Endothelial cell of umbilical vein (primary cell): ENCODE data around the gene ZMIZ1. TPM values are rescaled to one million over a fixed set of nuclear protein-coding genes. Genes with fewer than 3 reads are reported as not detected.

Experiments
- BruUV-seq: library from RNA; stranded (reverse); fragments of 400-500 nt; replicated peaks from 2 replicates; lab custom pipeline; 2021; lab: Mats Ljungman, UMichigan
- CTCF ChIA-PET: fragments of 300-600, 350-600 bp; sonication (Branson Sonifier 250); formaldehyde crosslinking; loops from one replicate; lab custom pipeline; 2021; ENCODE audit warnings: antibody characterized with exemption, inconsistent platforms; lab: Charles Lee
- POLR2A ChIA-PET: fragments of 300-600, 350-600 bp; sonication (Branson Sonifier 250); formaldehyde crosslinking; loops from one replicate; lab custom pipeline; 2021; ENCODE audit warnings: antibody characterized with exemption, inconsistent platforms; lab: Charles Lee
- DNase-seq: peaks from one replicate; pipeline ENCODE4 v3.0.0-alpha.2; 2011; ENCODE audit warnings: low read depth, low spot score
- FAIRE-seq: peaks from 2 replicates; lab custom pipeline; 2011; peaks lifted over from hg19 to GRCh38; lab: Jason Lieb, UNC
- H2AFZ ChIP-seq: 2 replicates; pipeline ENCODE4 v1.6.0; 2012; ENCODE audit warnings: low read depth, low read length, control low read depth, inconsistent platforms
- H3K27ac ChIP-seq: 2 replicates; pipeline ENCODE4 v1.5.1; 2011; ENCODE audit warnings: low read depth, mild to moderate bottlenecking, control low read depth, low read length, moderate library complexity; ENCODE audit not compliant: insufficient read depth
- H3K27me3 ChIP-seq, 2 experiments: 2 replicates each; pipeline versions ENCODE4 v1.6.0 to v1.6.1; 2011; ENCODE audit warnings: low read length in 2 of 2, mixed read lengths in 1 of 2; ENCODE audit not compliant: control insufficient read depth in 2 of 2, insufficient read depth in 2 of 2
- H3K36me3 ChIP-seq, 2 experiments: 2 replicates in 1 of 2; 3 replicates in 1 of 2; pipeline ENCODE4 v1.5.1; 2011; ENCODE audit warnings: low read length in 2 of 2, mild to moderate bottlenecking in 1 of 2, moderate library complexity in 1 of 2; ENCODE audit not compliant: control insufficient read depth in 2 of 2, insufficient read depth in 2 of 2; ENCODE audit errors: extremely low read depth in 1 of 2
- H3K4me1 ChIP-seq: 3 replicates; pipeline ENCODE4 v1.5.1; 2011; ENCODE audit warnings: mild to moderate bottlenecking, low read length; ENCODE audit not compliant: control insufficient read depth, insufficient read depth; ENCODE audit errors: extremely low read depth
- H3K4me2 ChIP-seq: 2 replicates; pipeline ENCODE4 v1.6.1; 2011; ENCODE audit warnings: low read length, control low read depth, mixed read lengths; ENCODE audit not compliant: insufficient read depth
- H3K4me3 ChIP-seq, 3 experiments: fragments of 200-600 bp in 1 of 3; sonication (generic), shearing (Covaris generic) in 1 of 3; replicated peaks in 1 of 3; 2 replicates each; pipeline ENCODE4 v1.5.1; 2011 to 2016; ENCODE audit warnings: control low read depth in 3 of 3, low read length in 3 of 3, mild to moderate bottlenecking in 2 of 3, inconsistent platforms in 1 of 3, low read depth in 1 of 3, moderate library complexity in 1 of 3; ENCODE audit not compliant: insufficient read depth in 1 of 3
- H3K79me2 ChIP-seq: 2 replicates; pipeline ENCODE4 v1.6.0; 2012; ENCODE audit warnings: low read length, inconsistent platforms; ENCODE audit not compliant: control insufficient read depth, insufficient read depth
- H3K9ac ChIP-seq: replicated peaks from 2 replicates; pipeline ENCODE3; 2011; ENCODE audit warnings: low read length, control low read depth; ENCODE audit not compliant: insufficient read depth; ENCODE audit errors: extremely low read depth
- H3K9me1 ChIP-seq: replicated peaks from 3 replicates; pipeline ENCODE4 v1.6.0; 2011; ENCODE audit warnings: mild to moderate bottlenecking, low read length; ENCODE audit not compliant: control insufficient read depth, insufficient read depth; ENCODE audit errors: extremely low read depth
- H3K9me3 ChIP-seq: replicated peaks from 2 replicates; pipeline ENCODE4 v1.5.1; 2012; ENCODE audit warnings: low read length, inconsistent platforms; ENCODE audit not compliant: control insufficient read depth, insufficient read depth
- H4K20me1 ChIP-seq: replicated peaks from 2 replicates; pipeline ENCODE3; 2011; ENCODE audit warnings: mild to moderate bottlenecking, low read length; ENCODE audit not compliant: control insufficient read depth, insufficient read depth; ENCODE audit errors: extremely low read depth
- EZH2 ChIP-seq: IDR thresholded peaks from 2 replicates; pipeline ENCODE4 v1.6.1; 2012; ENCODE audit warnings: borderline replicate concordance, low read depth, mild to moderate bottlenecking, moderate library complexity, low read length, inconsistent platforms; ENCODE audit not compliant: severe bottlenecking
- FOS ChIP-seq: IDR thresholded peaks from 2 replicates; pipeline ENCODE4 v1.6.1; 2011; ENCODE audit warnings: mild to moderate bottlenecking, low read length, moderate library complexity, borderline replicate concordance; ENCODE audit not compliant: insufficient read depth
- GATA2 ChIP-seq: IDR thresholded peaks from 2 replicates; pipeline ENCODE4 v1.7.0; 2011; ENCODE audit warnings: low read depth, mild to moderate bottlenecking, moderate library complexity, mixed read lengths, low read length; ENCODE audit not compliant: insufficient read length, insufficient read depth
- JUN ChIP-seq: IDR thresholded peaks from 2 replicates; pipeline ENCODE4 v1.6.1; 2011; ENCODE audit warnings: borderline replicate concordance, low read depth; ENCODE audit not compliant: insufficient read length, insufficient read depth
- MYC ChIP-seq: IDR thresholded peaks from one replicate; pipeline ENCODE4 v1.6.1; 2011; ENCODE audit warnings: mild to moderate bottlenecking, low read depth, low read length
- POLR2A ChIP-seq: IDR thresholded peaks from 2 replicates; pipeline ENCODE4 v1.6.1; 2012; ENCODE audit warnings: low read depth, mild to moderate bottlenecking, control low read depth, low read length
- POLR2AphosphoS5 ChIP-seq: IDR thresholded peaks from 2 replicates; pipeline ENCODE4 v1.6.1; 2012; ENCODE audit warnings: low read depth, mild to moderate bottlenecking, control low read depth, low read length, moderate library complexity; ENCODE audit not compliant: insufficient read depth
- dilution Hi-C: fragments of 300-500 bp; cut with MboI; formaldehyde crosslinking; loops from one replicate; pipeline ENCODE4 v1.15.0; 2019; ENCODE audit warnings: low sequenced_read_pairs; ENCODE audit not compliant: extremely low pct_ligation_motif_present
- intact Hi-C: fragments of 100-400 bp; cut with micrococcal nuclease; formaldehyde crosslinking; loops from one replicate; pipeline ENCODE4 v1.10.0; 2022
- polyA plus RNA-seq, 4 experiments: library from polyadenylated mRNA; depleted of rRNA in 3 of 4; stranded (reverse) in 3 of 4; unstranded in 1 of 4; fragments of >200 nt; gene quantifications; 2 replicates each; pipeline versions ENCODE4 v1.2.1 to v1.2.3, GENCODE V29; 2011 to 2012; ENCODE audit warnings: missing spikeins in 1 of 4
- total RNA-seq: library from RNA; stranded (reverse); gene quantifications from 2 replicates; pipeline ENCODE4 v1.2.3, GENCODE V29; 2021
- TF ChIP-seq, protein P1 (sequence below): IDR thresholded peaks from 2 replicates; pipeline ENCODE4 v1.6.1; 2011; ENCODE audit not compliant: insufficient read depth, insufficient read length
- TF ChIP-seq, protein P2 (sequence below), 2 donors: IDR thresholded peaks; 1 replicate in 1 of 2; 2 replicates in 1 of 2; pipeline ENCODE4 v1.5.1; 2011; ENCODE audit warnings: low read length in 2 of 2, mild to moderate bottlenecking in 2 of 2, moderate library complexity in 2 of 2, control low read depth in 1 of 2, inconsistent platforms in 1 of 2, low read depth in 1 of 2; ENCODE audit not compliant: insufficient read depth in 1 of 2; ENCODE audit errors: extremely low read depth in 1 of 2

The ZMIZ1 gene
- total and polyA plus RNA-seq, 2 donors (not counting 3 experiments of a cell fraction or from before 2014, with no cell fraction given): 12.5 to 46.7 TPM

DNA sequence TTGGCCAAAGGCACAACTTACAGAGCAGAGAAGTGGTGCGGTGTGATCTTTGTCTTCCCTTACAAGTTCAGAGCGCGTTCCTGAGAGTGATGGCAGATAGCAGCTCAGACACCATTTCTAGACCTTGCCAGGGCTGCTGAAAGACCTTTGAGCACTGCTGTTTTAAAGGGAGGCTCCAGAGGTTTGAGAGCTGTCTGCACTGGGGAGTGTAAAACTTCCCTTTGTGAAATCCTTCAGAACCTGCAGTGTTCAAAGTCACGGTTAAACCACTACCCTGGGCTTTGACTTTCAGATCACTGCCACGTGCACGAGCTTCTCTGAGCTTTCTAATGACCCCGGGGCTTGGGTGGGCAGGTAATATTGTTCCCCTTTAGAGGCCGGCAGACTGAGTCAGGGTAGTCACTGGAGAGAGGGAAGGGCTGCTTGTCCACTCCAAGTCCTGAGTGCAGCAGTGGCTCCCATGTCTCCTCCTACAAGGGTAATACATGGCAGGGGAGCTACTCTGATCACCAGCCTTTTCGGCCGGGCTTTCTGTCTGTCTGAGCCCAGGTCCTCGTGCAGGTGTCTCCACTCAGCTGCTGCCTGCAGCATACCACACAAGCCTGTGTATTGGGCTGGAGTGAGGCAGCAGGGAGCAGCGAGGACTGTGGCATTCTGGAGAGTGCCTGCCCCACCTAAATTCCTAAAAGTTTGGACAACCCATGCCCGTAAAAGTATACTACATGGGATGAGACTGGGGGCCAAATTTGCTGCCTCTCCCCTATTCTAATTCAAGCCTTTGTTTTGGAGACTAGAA, 63.3 kb downstream of the ZMIZ1 start:
- Histone ChIP-seq H3K27ac (no peak overlapping the region), H3K9me3 (no peaks in the 10 kb centered on the region), H2AFZ (no peak overlapping the region), H3K4me1 (peaks cover 52% of the 10 kb centered on the region), H3K36me3 (peaks cover 0 to 9% of the 10 kb centered on the region in 2 experiments), H3K4me2 (no peak overlapping the region), H3K79me2 (peaks cover 16% of the 10 kb centered on the region), H4K20me1 (no peaks in the 10 kb centered on the region), H3K9me1 (no peaks in the 10 kb centered on the region), H3K27me3 (no peaks in the 10 kb centered on the region), H3K4me3 (no peak overlapping the region), H3K9ac (no peak overlapping the region)
- no peak for TF ChIP-seq JUN
- no peak for TF ChIP-seq POLR2A
- TF ChIP-seq, protein P1, sequence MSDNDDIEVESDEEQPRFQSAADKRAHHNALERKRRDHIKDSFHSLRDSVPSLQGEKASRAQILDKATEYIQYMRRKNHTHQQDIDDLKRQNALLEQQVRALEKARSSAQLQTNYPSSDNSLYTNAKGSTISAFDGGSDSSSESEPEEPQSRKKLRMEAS: no peak
- no peak for TF ChIP-seq MYC
- no peak for TF ChIP-seq EZH2
- TF ChIP-seq FOS: no peak
- no peak for TF ChIP-seq GATA2
- TF ChIP-seq, protein P2, sequence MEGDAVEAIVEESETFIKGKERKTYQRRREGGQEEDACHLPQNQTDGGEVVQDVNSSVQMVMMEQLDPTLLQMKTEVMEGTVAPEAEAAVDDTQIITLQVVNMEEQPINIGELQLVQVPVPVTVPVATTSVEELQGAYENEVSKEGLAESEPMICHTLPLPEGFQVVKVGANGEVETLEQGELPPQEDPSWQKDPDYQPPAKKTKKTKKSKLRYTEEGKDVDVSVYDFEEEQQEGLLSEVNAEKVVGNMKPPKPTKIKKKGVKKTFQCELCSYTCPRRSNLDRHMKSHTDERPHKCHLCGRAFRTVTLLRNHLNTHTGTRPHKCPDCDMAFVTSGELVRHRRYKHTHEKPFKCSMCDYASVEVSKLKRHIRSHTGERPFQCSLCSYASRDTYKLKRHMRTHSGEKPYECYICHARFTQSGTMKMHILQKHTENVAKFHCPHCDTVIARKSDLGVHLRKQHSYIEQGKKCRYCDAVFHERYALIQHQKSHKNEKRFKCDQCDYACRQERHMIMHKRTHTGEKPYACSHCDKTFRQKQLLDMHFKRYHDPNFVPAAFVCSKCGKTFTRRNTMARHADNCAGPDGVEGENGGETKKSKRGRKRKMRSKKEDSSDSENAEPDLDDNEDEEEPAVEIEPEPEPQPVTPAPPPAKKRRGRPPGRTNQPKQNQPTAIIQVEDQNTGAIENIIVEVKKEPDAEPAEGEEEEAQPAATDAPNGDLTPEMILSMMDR (IDR thresholded peaks at IDR 0.05; ENCODE audit: extremely low read depth in 1 of 2, insufficient read depth in 1 of 2, low read depth in 1 of 2, low read length in 2 of 2): no peak
- TF ChIP-seq POLR2AphosphoS5: no peak
- no TSS peak for BruUV-seq
- intact Hi-C loops: loop anchor here (1.0 kb wide), 1 partner anchor 48 kb away; no protein-coding TSS in a partner anchor
- ChIA-PET POLR2A (no interaction called here), CTCF (interaction anchor here (1.5 to 2.7 kb wide), 3 partner anchors 10 to 63 kb away, joined by 3 to 12 read pairs (median 6); no protein-coding TSS in a partner anchor)
- no peak for FAIRE-seq
- no peak for DNase-seq
- dilution Hi-C loops: no loop called here
